Spleen (tissue), 7 donors: ENCODE results near the gene GPBAR1.

ENCODE experiments used
- POLR2A ChIP-seq, 3 donors: fragments of 450-650 bp; IDR thresholded peaks; one replicate each; pipeline ENCODE4 v1.5.1; 2017; ENCODE audit warnings: antibody characterized with exemption in 3 of 3, mild to moderate bottlenecking in 1 of 3
- TF ChIP-seq, protein P1 (sequence below), 11 experiments: fragments of 200-600 bp in 7 of 11; fragments of 450-650 bp in 4 of 11; sonication (generic) in 4 of 11; IDR thresholded peaks in 8 of 11; conservative IDR thresholded peaks in 3 of 11; 1 replicate in 7 of 11; 2 replicates in 4 of 11; pipeline versions ENCODE4 v1.4.0 to v1.8.0; 2016 to 2021; ENCODE audit warnings: antibody characterized with exemption in 11 of 11, inconsistent platforms in 4 of 11, mild to moderate bottlenecking in 1 of 11
- donor health status: DM: no; HTN: no; CAD: no; lungs with moderate emphysema.
- donor health status: DM: no; HTN: no; CAD: no.
- donor health status: DM: no; HTN: no; CAD: no.

DNA sequence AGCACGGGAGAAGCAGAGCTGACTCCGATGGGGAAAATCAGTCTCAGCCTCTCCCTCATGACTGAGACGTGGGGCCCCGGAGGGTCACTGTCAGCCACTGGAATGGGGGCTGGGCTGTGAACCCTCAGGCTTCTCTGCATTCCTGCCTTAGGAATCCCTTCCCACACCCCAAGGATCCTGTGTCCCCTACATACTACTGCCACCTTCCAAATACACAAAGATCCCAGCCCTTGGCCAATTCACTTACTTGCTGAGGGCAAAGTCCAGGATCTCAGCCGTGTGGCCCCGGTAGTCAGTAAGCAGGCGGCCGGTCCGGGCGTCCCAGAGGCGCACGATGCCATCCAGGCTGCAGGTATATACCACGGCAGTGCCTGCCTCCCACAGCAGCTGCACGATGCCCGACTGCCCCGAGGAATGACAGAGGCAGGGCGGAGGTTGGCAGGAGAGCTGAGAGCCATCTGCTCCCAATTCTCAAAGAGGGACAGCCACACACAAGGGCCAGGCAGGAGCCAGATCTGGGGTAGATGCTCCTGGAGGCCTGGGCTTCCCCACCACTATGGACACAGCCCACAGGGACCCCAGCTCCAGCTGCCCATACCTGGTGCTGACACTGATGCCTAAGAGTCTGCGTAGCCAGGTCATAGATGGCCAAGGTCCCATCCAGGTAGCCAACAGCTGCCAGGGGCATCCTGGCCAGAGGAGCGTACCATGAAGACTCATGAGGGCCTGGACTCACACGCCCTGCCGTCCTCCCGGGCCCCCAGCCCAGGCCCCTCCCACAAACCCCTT lies 4.2 kb downstream of the GPBAR1 start:
- TF ChIP-seq, protein P1, sequence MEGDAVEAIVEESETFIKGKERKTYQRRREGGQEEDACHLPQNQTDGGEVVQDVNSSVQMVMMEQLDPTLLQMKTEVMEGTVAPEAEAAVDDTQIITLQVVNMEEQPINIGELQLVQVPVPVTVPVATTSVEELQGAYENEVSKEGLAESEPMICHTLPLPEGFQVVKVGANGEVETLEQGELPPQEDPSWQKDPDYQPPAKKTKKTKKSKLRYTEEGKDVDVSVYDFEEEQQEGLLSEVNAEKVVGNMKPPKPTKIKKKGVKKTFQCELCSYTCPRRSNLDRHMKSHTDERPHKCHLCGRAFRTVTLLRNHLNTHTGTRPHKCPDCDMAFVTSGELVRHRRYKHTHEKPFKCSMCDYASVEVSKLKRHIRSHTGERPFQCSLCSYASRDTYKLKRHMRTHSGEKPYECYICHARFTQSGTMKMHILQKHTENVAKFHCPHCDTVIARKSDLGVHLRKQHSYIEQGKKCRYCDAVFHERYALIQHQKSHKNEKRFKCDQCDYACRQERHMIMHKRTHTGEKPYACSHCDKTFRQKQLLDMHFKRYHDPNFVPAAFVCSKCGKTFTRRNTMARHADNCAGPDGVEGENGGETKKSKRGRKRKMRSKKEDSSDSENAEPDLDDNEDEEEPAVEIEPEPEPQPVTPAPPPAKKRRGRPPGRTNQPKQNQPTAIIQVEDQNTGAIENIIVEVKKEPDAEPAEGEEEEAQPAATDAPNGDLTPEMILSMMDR (IDR thresholded peaks at IDR 0.05 in 8 of 11, conservative IDR thresholded peaks at IDR 0.05 in 3 of 11): no peak
- no peak for TF ChIP-seq POLR2A (IDR thresholded peaks at IDR 0.05)
